G401 (cell line): ENCODE data around the gene STAB2. TPM values are rescaled to one million over a fixed set of nuclear protein-coding genes. Genes with fewer than 3 reads are reported as not detected.

Source experiments
- DNase-seq: peaks from one replicate; pipeline ENCODE4 v3.0.0-alpha.2; 2015; ENCODE audit warnings: low spot score
- in situ Hi-C: cut with HindIII; loops from 2 replicates; pipeline ENCODE4 v1.10.0; 2016; ENCODE audit warnings: low sequenced_read_pairs, mixed read lengths
- total RNA-seq: library from RNA; depleted of rRNA; stranded (reverse); fragments of >200 nt; shearing (Covaris generic); gene quantifications from 2 replicates; pipeline ENCODE4 v1.2.3, GENCODE V29; 2014

The STAB2 gene
- total RNA-seq, 1 experiment from 2014 or later = not detected

GRCh38 chr12:103766028-103766427 is 179.0 kb downstream of the STAB2 start:
- in situ Hi-C loops = no loop called here
- no peak for DNase-seq

- no peak for DNase-seq
- in situ Hi-C loops = no loop called here
Observed at GRCh38 chr12:103768467-103769123, 181.5 kb downstream of the STAB2 start.

- in situ Hi-C loops = no loop called here
Observed at GRCh38 chr12:103769240-103769945, 182.3 kb downstream of the STAB2 start.

GRCh38 chr12:103771466-103771865 is 184.4 kb downstream of the STAB2 start:
- in situ Hi-C loops = no loop called here
- peak; percentile 13 for DNase-seq

More at GRCh38 chr12:103769240-103769945, 182.3 kb downstream of the STAB2 start:
- no peak for DNase-seq

GRCh38 chr12:103772367-103773108 is 185.5 kb downstream of the STAB2 start:
- DNase-seq = no peak
- in situ Hi-C loops = no loop called here

GRCh38 chr12:103773109-103773910 is 186.2 kb downstream of the STAB2 start:
- peak; percentile 28 for DNase-seq
- in situ Hi-C loops = no loop called here

- in situ Hi-C loops = no loop called here
- DNase-seq = no peak
Observed at GRCh38 chr12:103774977-103775560, 188.0 kb downstream of the STAB2 start.

- no peak for DNase-seq
- in situ Hi-C loops = no loop called here
Observed at GRCh38 chr12:103778781-103779180, 191.7 kb downstream of the STAB2 start.

GRCh38 chr12:103779410-103780092 is 192.5 kb downstream of the STAB2 start:
- in situ Hi-C loops = no loop called here
- no peak for DNase-seq

GRCh38 chr12:103780093-103780440 is 193.0 kb downstream of the STAB2 start:
- no peak for DNase-seq
- in situ Hi-C loops = no loop called here

- in situ Hi-C loops = no loop called here
Observed at GRCh38 chr12:103780992-103781391, 193.9 kb downstream of the STAB2 start.

GRCh38 chr12:103782399-103782798 is 195.3 kb downstream of the STAB2 start:
- in situ Hi-C loops = no loop called here
- no peak for DNase-seq

More at GRCh38 chr12:103780992-103781391, 193.9 kb downstream of the STAB2 start:
- no peak for DNase-seq

GRCh38 chr12:103783744-103784664 is 196.9 kb downstream of the STAB2 start:
- in situ Hi-C loops = no loop called here
- DNase-seq = peak; percentile 37

- in situ Hi-C loops = no loop called here
Observed at GRCh38 chr12:103785243-103786031, 198.4 kb downstream of the STAB2 start.

GRCh38 chr12:103786201-103786600 is 199.1 kb downstream of the STAB2 start:
- no peak for DNase-seq
- in situ Hi-C loops = no loop called here

More at GRCh38 chr12:103785243-103786031, 198.4 kb downstream of the STAB2 start:
- DNase-seq = no peak

- in situ Hi-C loops = no loop called here
- DNase-seq = no peak
Observed at GRCh38 chr12:103791350-103791920, 204.4 kb downstream of the STAB2 start.
